GM18511 (cell line): ENCODE measurements around the gene SLC35A1.

ENCODE experiments used
- ATAC-seq: cut with Tn5 transposase; IDR thresholded peaks from one replicate; pipeline ENCODE4 v1.9.1; 2021; ENCODE audit warnings: mild to moderate bottlenecking, moderate library complexity; ENCODE audit not compliant: unreplicated experiment

Gene SLC35A1

DNA sequence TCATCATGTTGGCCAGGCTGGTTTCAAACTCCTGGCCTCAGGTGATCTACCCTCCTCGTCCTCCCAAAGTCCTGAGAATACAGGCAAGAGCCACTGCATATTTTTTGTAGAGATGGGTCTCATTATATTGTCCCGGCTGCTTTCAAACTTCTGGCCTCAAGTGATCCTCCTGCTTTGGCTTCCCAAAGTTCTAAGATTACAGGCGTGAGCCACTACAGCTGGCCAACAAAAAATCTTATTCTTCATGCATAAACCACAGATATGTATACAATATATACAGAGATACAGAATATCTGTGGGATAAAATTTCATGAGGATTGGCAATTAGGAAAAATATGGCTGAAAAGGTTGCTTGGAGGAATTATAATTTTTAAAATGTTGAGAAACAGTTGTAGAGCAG lies 49.9 kb downstream of the SLC35A1 start:
- no peak for ATAC-seq

GRCh38 chr6:87529221-87529620 lies 56.4 kb downstream of the SLC35A1 start:
- no peak for ATAC-seq

GRCh38 chr6:87534377-87535047 lies 61.7 kb downstream of the SLC35A1 start:
- ATAC-seq: no peak

DNA sequence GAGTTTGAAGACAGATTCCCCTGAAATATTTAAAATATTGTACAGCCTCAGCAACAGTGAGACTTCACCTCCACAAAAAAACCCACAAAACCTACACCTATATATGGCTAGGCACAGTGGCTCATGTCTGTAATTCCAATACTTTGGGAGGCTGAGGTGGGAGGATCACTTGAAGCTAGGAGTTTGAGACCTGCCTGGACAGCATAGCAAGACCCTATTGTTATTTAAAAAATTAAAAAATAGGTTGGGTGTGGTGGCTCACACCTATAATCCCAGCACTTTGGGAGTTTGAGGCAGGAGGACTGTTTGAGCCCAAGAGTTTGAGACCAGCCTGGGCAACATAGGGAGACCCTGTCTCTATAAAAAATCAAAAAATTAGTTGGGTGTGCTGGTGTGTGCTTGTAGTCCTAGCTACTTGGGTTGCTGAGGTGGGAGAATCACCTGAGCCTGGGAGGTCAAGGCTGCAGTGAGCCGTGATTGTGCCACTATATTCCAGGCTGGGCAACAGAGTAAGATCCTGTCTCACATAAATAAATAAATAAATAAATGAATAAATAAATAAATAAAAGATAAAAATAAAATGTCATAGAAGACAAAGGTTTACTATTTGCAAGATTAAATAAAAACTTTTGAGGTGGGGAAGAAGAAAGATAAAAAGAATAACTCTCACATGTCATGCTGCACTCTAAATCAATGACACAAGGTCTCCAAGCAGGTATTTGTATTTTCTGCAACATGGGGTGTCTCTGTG lies 65.9 kb downstream of the SLC35A1 start:
- ATAC-seq: no peak

- no peak for ATAC-seq
These were observed 66.8 kb downstream of the SLC35A1 start for GRCh38 chr6:87539554-87539953.

- no peak for ATAC-seq
These were observed 67.8 kb downstream of the SLC35A1 start for GRCh38 chr6:87540539-87540938.

DNA sequence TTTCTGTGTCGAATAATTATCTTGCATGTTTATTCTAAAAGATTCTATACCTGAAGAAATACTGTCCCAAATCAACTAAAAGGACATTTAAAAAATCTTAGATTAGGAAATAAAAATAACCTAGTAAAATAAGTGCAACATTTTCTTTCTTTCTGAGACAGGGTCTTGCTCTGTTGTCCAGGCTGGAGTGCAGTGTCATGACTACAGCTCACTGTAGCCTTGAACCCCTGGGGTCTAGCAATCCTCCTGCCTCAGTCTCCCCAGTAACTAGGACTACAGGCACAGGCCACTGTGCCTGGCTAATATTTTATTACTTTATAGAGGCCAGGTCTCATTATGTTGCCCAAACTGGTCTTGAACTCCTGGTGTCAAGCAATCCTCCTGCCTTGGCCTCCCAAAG lies 68.3 kb downstream of the SLC35A1 start:
- ATAC-seq: no peak

- ATAC-seq: no peak
These were observed 69.0 kb downstream of the SLC35A1 start for GRCh38 chr6:87541744-87542143.

GRCh38 chr6:87543696-87544473 lies 71.1 kb downstream of the SLC35A1 start:
- no peak for ATAC-seq

GRCh38 chr6:87544474-87544735 lies 71.6 kb downstream of the SLC35A1 start:
- ATAC-seq: no peak

GRCh38 chr6:87551799-87552198 lies 79.0 kb downstream of the SLC35A1 start:
- ATAC-seq: no peak

DNA sequence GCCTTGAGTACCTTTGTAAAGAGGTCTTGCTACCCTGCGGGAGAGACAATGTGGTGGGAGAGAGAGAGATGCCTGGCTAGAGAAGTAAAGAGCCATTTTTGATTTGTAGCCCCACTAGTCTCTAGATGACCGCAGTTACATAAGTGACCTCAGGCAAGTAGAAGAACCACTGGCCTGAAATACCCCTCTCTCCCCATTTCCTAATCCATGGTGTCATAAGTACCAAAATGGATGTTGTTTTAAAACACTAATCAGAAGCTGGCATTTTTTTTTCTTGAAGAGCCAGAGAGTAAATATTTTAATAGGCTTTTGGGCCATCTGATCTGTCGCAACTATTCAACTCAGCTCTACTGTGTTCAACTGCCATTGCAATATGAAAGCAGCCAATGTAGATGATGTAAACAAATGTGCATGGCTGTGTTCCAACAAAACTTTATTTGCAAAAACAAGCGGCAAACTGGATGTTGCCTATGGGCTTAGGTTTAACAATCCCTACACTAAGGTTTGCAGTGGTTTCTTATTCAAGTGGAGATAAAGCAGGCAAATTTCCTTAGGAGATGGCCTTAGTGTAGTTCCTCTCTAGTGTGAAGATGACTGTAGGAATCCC lies 80.5 kb downstream of the SLC35A1 start:
- no peak for ATAC-seq

DNA sequence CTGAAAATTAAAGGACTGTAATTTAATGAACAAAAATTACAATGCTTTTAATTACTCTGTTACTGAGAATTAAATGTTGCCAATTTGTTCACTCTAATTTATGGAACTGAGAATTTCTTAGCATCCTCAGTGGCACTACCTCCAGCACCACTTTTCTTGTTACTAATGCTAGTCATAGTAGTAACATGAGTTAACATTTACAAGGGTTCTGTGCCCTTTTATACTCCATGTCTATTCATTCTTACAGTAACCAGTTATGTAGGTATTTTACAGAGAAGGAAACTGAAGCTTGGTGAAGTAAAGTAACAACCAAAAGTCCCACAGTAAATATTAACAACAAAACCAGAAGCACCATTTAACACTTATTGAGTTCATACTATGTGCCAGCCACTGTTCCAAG lies 82.7 kb downstream of the SLC35A1 start:
- no peak for ATAC-seq

GRCh38 chr6:87558446-87558845 lies 85.7 kb downstream of the SLC35A1 start:
- ATAC-seq: no peak

GRCh38 chr6:87561017-87561416 lies 88.2 kb downstream of the SLC35A1 start:
- no peak for ATAC-seq
